HG03175 (cell line): ENCODE results near the gene MOBP.
A peak's percentile ranks its signal among the peaks of the same experiment; 100 is the strongest.

ENCODE experiments used
- ATAC-seq: cut with Tn5 transposase; IDR thresholded peaks from one replicate; pipeline ENCODE4 v1.9.1; 2021; ENCODE audit warnings: mild to moderate bottlenecking, moderate library complexity; ENCODE audit not compliant: unreplicated experiment

MOBP gene

GRCh38 chr3:39532777-39533176, 65.3 kb downstream of the MOBP start:
- ATAC-seq, result no peak

GRCh38 chr3:39533226-39533625, 65.7 kb downstream of the MOBP start:
- ATAC-seq, result no peak

- peak; percentile 67 for ATAC-seq
Measured at GRCh38 chr3:39540162-39540921, 72.9 kb downstream of the MOBP start.

- no peak for ATAC-seq
Measured at GRCh38 chr3:39541442-39541841, 74.0 kb downstream of the MOBP start.

GRCh38 chr3:39541917-39542329, 74.4 kb downstream of the MOBP start:
- ATAC-seq, result no peak

GRCh38 chr3:39542588-39542988, 75.1 kb downstream of the MOBP start:
- no peak for ATAC-seq

- ATAC-seq, result no peak
Measured at GRCh38 chr3:39548282-39548681, 80.8 kb downstream of the MOBP start.

- ATAC-seq, result no peak
Measured at GRCh38 chr3:39550354-39551051, 83.0 kb downstream of the MOBP start.
